ENCODE results near the gene SPRR2E. TPM values are rescaled to one million over a fixed set of nuclear protein-coding genes. Genes with fewer than 3 reads are reported as not detected.
"Not testable (repeated sequence)": the region's sequence is repeated elsewhere in the genome, so short reads cannot be mapped to it uniquely, and the experiment has no call there.

SPRR2E gene
- total RNA-seq, 4 donors from 2014 or later, result not detected

- DNase-seq, result no peak
- Histone ChIP-seq H3K27me3 (no peaks in the 10 kb centered on the region), H3K4me3 (no peak overlapping the region), H3K9me3 (no peaks in the 10 kb centered on the region), H3K4me1 (no peaks in the 10 kb centered on the region), H3K36me3 (no peaks in the 10 kb centered on the region), H3K27ac (no peak overlapping the region)
- 0 to 35% methylated on average over 2 to 3 of the region's 3 CpGs for WGBS, 2 donors (ENCODE audit: low coverage in 1 of 2)
- intact Hi-C loops (cut with DNase I; ENCODE audit: low total_unique reads) (no loop called here), in situ Hi-C loops (cut with MboI; ENCODE audit: low pct_ligation_motif_present in 1 of 4, low pct_unique_long_range_greater_than_20kb in 1 of 4, low sequenced_read_pairs in 3 of 4) (no loop called here)
- no peak for TF ChIP-seq EP300 (IDR thresholded peaks at IDR 0.05; ENCODE audit: low read depth)
- no peak for TF ChIP-seq POLR2A (IDR thresholded peaks at IDR 0.05)
- TF ChIP-seq POLR2AphosphoS5 (IDR thresholded peaks at IDR 0.05), result no peak
- no peak for TF ChIP-seq CTCF (IDR thresholded peaks at IDR 0.05)
These were observed 28.6 kb upstream of the SPRR2E start for GRCh38 chr1:153122831-153123421.

GRCh38 chr1:153120945-153121344, 26.6 kb upstream of the SPRR2E start:
- Histone ChIP-seq H3K27me3 (no peaks in the 10 kb centered on the region), H3K4me3 (no peak overlapping the region), H3K4me1 (no peaks in the 10 kb centered on the region), H3K27ac (no peak overlapping the region), H3K36me3 (no peaks in the 10 kb centered on the region), H3K9me3 (no peaks in the 10 kb centered on the region)
- in situ Hi-C loops (cut with MboI; ENCODE audit: low pct_ligation_motif_present in 1 of 4, low pct_unique_long_range_greater_than_20kb in 1 of 4, low sequenced_read_pairs in 3 of 4), result no loop called here
- DNase-seq, result no peak
- intact Hi-C loops (cut with DNase I; ENCODE audit: low total_unique reads), result no loop called here
- TF ChIP-seq CTCF (IDR thresholded peaks at IDR 0.05) (no peak), POLR2AphosphoS5 (IDR thresholded peaks at IDR 0.05) (no peak), POLR2A (IDR thresholded peaks at IDR 0.05) (no peak), EP300 (IDR thresholded peaks at IDR 0.05; ENCODE audit: low read depth) (no peak)

GRCh38 chr1:153119491-153119971, 25.2 kb upstream of the SPRR2E start:
- Histone ChIP-seq H3K36me3 (no peaks in the 10 kb centered on the region), H3K4me1 (no peaks in the 10 kb centered on the region), H3K27ac (no peak overlapping the region), H3K27me3 (no peaks in the 10 kb centered on the region), H3K9me3 (no peaks in the 10 kb centered on the region), H3K4me3 (no peak overlapping the region)
- intact Hi-C loops (cut with DNase I; ENCODE audit: low total_unique reads) (no loop called here), in situ Hi-C loops (cut with MboI; ENCODE audit: low pct_ligation_motif_present in 1 of 4, low pct_unique_long_range_greater_than_20kb in 1 of 4, low sequenced_read_pairs in 3 of 4) (no loop called here)
- DNase-seq, result no peak
- WGBS, 2 donors (ENCODE audit: low coverage in 1 of 2), result 30% methylated on average over 3 of the region's 3 CpGs; no CpG with 5 or more reads in 1 of the 2 donors
- TF ChIP-seq POLR2AphosphoS5 (IDR thresholded peaks at IDR 0.05), result no peak
- no peak for TF ChIP-seq POLR2A (IDR thresholded peaks at IDR 0.05)
- TF ChIP-seq EP300 (IDR thresholded peaks at IDR 0.05; ENCODE audit: low read depth), result no peak
- no peak for TF ChIP-seq CTCF (IDR thresholded peaks at IDR 0.05)

- intact Hi-C loops (cut with DNase I; ENCODE audit: low total_unique reads); H3K9me3 ChIP-seq; H3K27me3 ChIP-seq; H3K4me1 ChIP-seq; H3K27ac ChIP-seq; H3K4me3 ChIP-seq; in situ Hi-C loops (cut with MboI; ENCODE audit: low pct_ligation_motif_present in 1 of 4, low pct_unique_long_range_greater_than_20kb in 1 of 4, low sequenced_read_pairs in 3 of 4); H3K36me3 ChIP-seq; DNase-seq: not testable (repeated sequence)
These were observed 20.9 kb upstream of the SPRR2E start for GRCh38 chr1:153115264-153115663.

- 88 to 100% methylated on average over 3 of the region's 3 CpGs for WGBS, 2 donors (ENCODE audit: low coverage in 1 of 2)
- Histone ChIP-seq H3K9me3 (no peaks in the 10 kb centered on the region), H3K27me3 (no peaks in the 10 kb centered on the region), H3K4me1 (no peaks in the 10 kb centered on the region), H3K27ac (no peak within 1 kb of the TSS), H3K36me3 (no peaks in the 10 kb centered on the region), H3K4me3 (no peak within 1 kb of the TSS)
- in situ Hi-C loops (cut with MboI; ENCODE audit: low pct_ligation_motif_present in 1 of 4, low pct_unique_long_range_greater_than_20kb in 1 of 4, low sequenced_read_pairs in 3 of 4) (no loop called here), intact Hi-C loops (cut with DNase I; ENCODE audit: low total_unique reads) (no loop called here)
- no peak for TF ChIP-seq CTCF (IDR thresholded peaks at IDR 0.05)
- TF ChIP-seq POLR2A (IDR thresholded peaks at IDR 0.05), result no peak
- no peak for TF ChIP-seq EP300 (IDR thresholded peaks at IDR 0.05; ENCODE audit: low read depth)
- no peak for TF ChIP-seq POLR2AphosphoS5 (IDR thresholded peaks at IDR 0.05)
- no peak for DNase-seq
These were observed 19.1 kb upstream of the SPRR2E start, which contains the start of gene SPRR2F for GRCh38 chr1:153113416-153113815. Gene SPRR2F, minus strand, starts transcription at chr1:153113516. Its CDS starts 783 bp downstream, at chr1:153112733.

GRCh38 chr1:153112454-153112853, 18.1 kb upstream of the SPRR2E start:
- H3K9me3 ChIP-seq; H3K4me3 ChIP-seq; intact Hi-C loops (cut with DNase I; ENCODE audit: low total_unique reads); DNase-seq; H3K27ac ChIP-seq; in situ Hi-C loops (cut with MboI; ENCODE audit: low pct_ligation_motif_present in 1 of 4, low pct_unique_long_range_greater_than_20kb in 1 of 4, low sequenced_read_pairs in 3 of 4); H3K36me3 ChIP-seq; H3K27me3 ChIP-seq; H3K4me1 ChIP-seq: not testable (repeated sequence)
- 68 to 70% methylated on average over 3 to 5 of the region's 5 CpGs for WGBS, 2 donors (ENCODE audit: low coverage in 1 of 2)
